Thymus (tissue), 11 donors: Measurements from ENCODE around the gene EVPLL. TPM values are rescaled to one million over a fixed set of nuclear protein-coding genes. Genes with fewer than 3 reads are reported as not detected.
"Not testable (repeated sequence)": the region's sequence is repeated elsewhere in the genome, so short reads cannot be mapped to it uniquely, and the experiment has no call there.

ENCODE experiments used
- DNase-seq, 9 donors: peaks; one replicate each; pipeline ENCODE4 v3.0.0-alpha.2; 2013; ENCODE audit warnings: low spot score in 9 of 9, low read depth in 6 of 9, missing footprints in 1 of 9
- H3K27ac ChIP-seq, 2 donors: one replicate each; pipeline ENCODE4 v1.5.1; 2013; ENCODE audit warnings: control low read depth in 1 of 2, low read depth in 1 of 2, low read length in 1 of 2, mild to moderate bottlenecking in 1 of 2, moderate library complexity in 1 of 2
- H3K27me3 ChIP-seq, 2 donors: one replicate each; pipeline ENCODE4 v1.5.1; 2013; ENCODE audit warnings: low read length in 1 of 2; ENCODE audit not compliant: control insufficient read depth in 2 of 2, insufficient read depth in 1 of 2
- H3K36me3 ChIP-seq, 2 donors: one replicate each; pipeline ENCODE4 v1.5.1; 2013; ENCODE audit warnings: low read length in 1 of 2, mild to moderate bottlenecking in 1 of 2, moderate library complexity in 1 of 2; ENCODE audit not compliant: control insufficient read depth in 2 of 2, insufficient read depth in 2 of 2
- H3K4me1 ChIP-seq, 2 donors: one replicate each; pipeline ENCODE4 v1.5.1; 2013; ENCODE audit warnings: low read length in 2 of 2; ENCODE audit not compliant: control insufficient read depth in 2 of 2, insufficient read depth in 2 of 2
- H3K4me3 ChIP-seq, 2 donors: one replicate each; pipeline ENCODE4 v1.5.1; 2013; ENCODE audit warnings: low read length in 2 of 2, control low read depth in 1 of 2, mild to moderate bottlenecking in 1 of 2
- H3K9me3 ChIP-seq, 2 donors: one replicate each; pipeline ENCODE4 v1.5.1; 2013; ENCODE audit warnings: low read length in 1 of 2, mild to moderate bottlenecking in 1 of 2; ENCODE audit not compliant: control insufficient read depth in 2 of 2, insufficient read depth in 1 of 2
- WGBS: extraction: QIAGEN DNeasy Blood & Tissue Kit; methylation state at CpG from one replicate; pipeline ENCODE4 v1.1.7; 2013; 5-methylcytosine and 5-hydroxymethylcytosine counted together
- polyA plus RNA-seq: library from polyadenylated mRNA; stranded (reverse); fragments of 200-250 nt; gene quantifications from one replicate; pipeline ENCODE4 v1.2.3, GENCODE V29; 2013
- total RNA-seq: library from RNA; stranded (reverse); fragments of 120-200 nt; gene quantifications from one replicate; pipeline ENCODE4 v1.2.4, GENCODE V29; 2013
- donor health status: healthy.

EVPLL gene
- total and polyA plus RNA-seq, 2 donors: 0.25 to 4.3 TPM

- Histone ChIP-seq H3K27me3 (peaks cover 0 to 13% of the 10 kb centered on the region in 2 donors), H3K27ac (peak overlapping the region in 1 of 2 donors; percentile 75), H3K4me1 (peaks cover 6 to 44% of the 10 kb centered on the region in 2 donors), H3K4me3 (peak overlapping the region in 1 of 2 donors; percentile 25), H3K36me3 (no peaks in the 10 kb centered on the region), H3K9me3 (peaks cover 0 to 12% of the 10 kb centered on the region in 2 donors)
- 69% methylated on average over 36 of the region's 36 CpGs for WGBS
- no peak for DNase-seq
Observed at GRCh38 chr17:18382441-18383078, 5.0 kb downstream of the EVPLL start.

DNA sequence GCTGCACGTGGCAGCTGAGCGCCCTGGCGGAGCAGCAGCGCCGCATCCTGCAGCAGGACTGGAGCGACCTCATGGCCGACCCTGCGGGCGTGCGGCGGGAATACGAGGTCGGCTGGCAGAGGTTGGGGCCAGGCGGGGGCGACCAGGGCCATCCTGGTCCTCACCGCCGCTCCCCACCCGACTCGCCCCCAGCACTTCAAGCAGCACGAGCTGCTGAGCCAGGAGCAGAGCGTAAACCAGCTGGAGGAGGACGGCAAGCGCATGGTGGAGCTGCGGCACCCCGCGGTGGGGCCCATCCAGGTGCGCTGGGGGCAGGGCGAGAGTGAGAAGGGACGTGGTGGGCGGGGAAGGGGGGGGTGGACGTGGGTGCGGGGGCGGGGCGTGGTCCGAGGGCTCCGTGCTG, 5.5 kb downstream of the EVPLL start:
- Histone ChIP-seq H3K4me3 (peak overlapping the region in 1 of 2 donors; percentile 25), H3K27ac (peak overlapping the region in 1 of 2 donors; percentile 75), H3K27me3 (peaks cover 0 to 13% of the 10 kb centered on the region in 2 donors), H3K9me3 (peaks cover 0 to 12% of the 10 kb centered on the region in 2 donors), H3K4me1 (peaks cover 6 to 40% of the 10 kb centered on the region in 2 donors)
- 13% methylated on average over 36 of the region's 36 CpGs for WGBS
- H3K36me3 ChIP-seq: not testable (repeated sequence)
- DNase-seq: peak in 7 of 9 donors; percentile 53 to 87 (median 70)

GRCh38 chr17:18384271-18384670, 6.7 kb downstream of the EVPLL start:
- Histone ChIP-seq H3K4me1 (peaks cover 6 to 40% of the 10 kb centered on the region in 2 donors), H3K9me3 (peaks cover 0 to 12% of the 10 kb centered on the region in 2 donors), H3K27me3 (peaks cover 0 to 13% of the 10 kb centered on the region in 2 donors)
- WGBS: 94% methylated on average over 7 of the region's 7 CpGs
- not testable (repeated sequence) for H3K27ac ChIP-seq, DNase-seq, H3K36me3 ChIP-seq, H3K4me3 ChIP-seq

DNA sequence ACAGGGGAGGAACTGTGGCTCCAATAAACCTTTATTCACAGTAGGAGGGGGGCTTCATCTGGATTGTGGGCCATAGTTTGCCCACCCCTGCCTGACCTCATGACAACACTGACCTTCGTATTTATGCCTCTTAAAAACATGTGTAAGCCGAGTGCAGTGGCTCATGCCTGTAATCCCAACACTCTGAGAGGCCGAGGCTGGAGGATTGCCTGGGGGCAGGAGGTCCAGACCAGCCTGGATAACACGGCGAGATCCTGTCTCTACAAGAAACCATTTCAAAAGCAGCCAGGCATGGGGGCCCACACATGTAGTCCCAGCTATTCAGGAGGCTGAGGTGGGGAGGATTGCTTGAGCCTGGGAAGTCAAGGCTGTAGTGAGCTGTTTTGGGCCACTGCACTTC, 10.0 kb downstream of the EVPLL start:
- not testable (repeated sequence) for H3K4me3 ChIP-seq, DNase-seq, H3K9me3 ChIP-seq, H3K27me3 ChIP-seq, H3K27ac ChIP-seq, H3K36me3 ChIP-seq
- 98% methylated on average over 5 of the region's 5 CpGs for WGBS
- peaks cover 4 to 16% of the 10 kb centered on the region in 2 donors for H3K4me1 ChIP-seq

DNA sequence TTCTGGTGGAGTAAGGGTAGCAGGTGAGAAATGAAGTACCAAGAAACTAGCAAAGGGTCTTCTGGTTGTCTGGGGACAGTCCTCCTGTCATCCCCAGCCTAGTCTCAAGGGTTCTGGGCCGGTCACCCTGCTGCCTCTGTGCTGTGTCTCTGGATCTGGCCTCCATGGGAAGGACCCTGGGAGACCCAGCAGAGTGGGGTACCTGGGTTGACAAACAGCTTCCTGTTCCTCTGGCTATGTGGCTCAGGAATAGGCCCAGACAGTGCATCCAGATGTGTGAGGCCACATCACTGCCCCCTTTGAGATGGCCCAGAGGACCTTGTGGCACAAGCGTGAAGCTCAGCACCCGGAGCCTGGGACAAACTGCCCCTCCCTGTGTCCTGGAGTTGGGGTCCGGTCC, 10.7 kb downstream of the EVPLL start:
- H3K9me3 ChIP-seq, DNase-seq, H3K27me3 ChIP-seq, H3K36me3 ChIP-seq, H3K27ac ChIP-seq, H3K4me3 ChIP-seq: not testable (repeated sequence)
- H3K4me1 ChIP-seq: peaks cover 0 to 10% of the 10 kb centered on the region in 2 donors
- WGBS: 76% methylated on average over 4 of the region's 4 CpGs

GRCh38 chr17:18388728-18389127, 11.2 kb downstream of the EVPLL start:
- H3K36me3 ChIP-seq, H3K4me1 ChIP-seq, H3K27me3 ChIP-seq, H3K9me3 ChIP-seq, H3K27ac ChIP-seq, H3K4me3 ChIP-seq, DNase-seq: not testable (repeated sequence)
- 31% methylated on average over 3 of the region's 10 CpGs for WGBS

DNA sequence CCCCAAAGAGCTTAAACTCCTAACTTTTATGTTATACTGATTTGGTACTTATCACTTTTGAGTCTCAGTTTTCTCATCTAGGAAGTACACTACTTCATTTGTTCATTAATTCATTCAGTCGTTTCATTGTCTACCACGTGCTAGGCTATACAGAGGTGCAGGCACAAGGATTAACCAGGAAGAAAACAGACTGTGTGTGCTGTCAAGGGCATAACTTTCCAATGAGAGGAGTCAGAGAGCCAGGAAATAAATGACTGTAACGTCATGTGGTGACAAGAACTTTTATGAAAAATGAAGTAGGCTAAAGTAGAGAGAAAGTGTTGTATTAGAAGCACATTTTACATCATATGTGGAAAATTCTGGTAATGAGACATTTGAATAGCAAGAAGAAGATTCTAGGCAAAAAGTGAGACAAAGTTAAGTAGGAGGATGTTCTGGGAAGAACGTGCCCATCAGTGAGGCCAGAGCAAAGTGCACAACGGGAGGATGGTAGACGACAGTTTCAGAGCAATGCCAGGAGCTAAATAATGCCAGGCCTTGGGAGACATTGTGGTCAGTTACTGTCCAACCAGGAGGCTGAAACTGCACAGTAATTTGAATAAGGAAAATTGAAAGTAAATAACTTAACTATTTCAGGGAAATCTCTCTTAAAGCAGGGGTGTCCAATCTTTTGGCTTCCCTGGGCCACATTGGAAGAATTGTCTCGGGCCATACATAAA, 24.5 kb downstream of the EVPLL start:
- not testable (repeated sequence) for H3K4me3 ChIP-seq, DNase-seq, H3K9me3 ChIP-seq, H3K27me3 ChIP-seq, H3K36me3 ChIP-seq, H3K4me1 ChIP-seq, H3K27ac ChIP-seq
- WGBS: 90% methylated on average over 7 of the region's 7 CpGs

- not testable (repeated sequence) for H3K27ac ChIP-seq, H3K27me3 ChIP-seq, H3K36me3 ChIP-seq, H3K4me3 ChIP-seq, DNase-seq, H3K9me3 ChIP-seq, H3K4me1 ChIP-seq
- 55% methylated on average over 4 of the region's 5 CpGs for WGBS
Observed at GRCh38 chr17:18403166-18403565, 25.6 kb downstream of the EVPLL start.

GRCh38 chr17:18403604-18404003, 26.0 kb downstream of the EVPLL start:
- not testable (repeated sequence) for H3K36me3 ChIP-seq, H3K4me1 ChIP-seq, H3K4me3 ChIP-seq, H3K27me3 ChIP-seq, DNase-seq, H3K9me3 ChIP-seq, H3K27ac ChIP-seq
- 100% methylated on average over 2 of the region's 5 CpGs for WGBS
